A549 (cell line): ENCODE measurements around the gene GNPDA1. TPM values are rescaled to one million over a fixed set of nuclear protein-coding genes. Genes with fewer than 3 reads are reported as not detected.
A peak's percentile ranks its signal among the peaks of the same experiment; 100 is the strongest.

Experiments used
- ATAC-seq, 2 experiments: fragments of 200-7000 bp in 1 of 2; fragments of >200 bp in 1 of 2; cut with Nextera tagmentation in 1 of 2; cut with Tn5 transposase in 1 of 2; 3 replicates each; pipeline versions ENCODE4 v1.8.0 to v1.9.1; 2018 to 2020; ENCODE audit warnings: mild to moderate bottlenecking in 1 of 2, moderate library complexity in 1 of 2
- CTCF ChIA-PET: fragments of 300-600 bp; sonication (Branson Sonifier 250); formaldehyde crosslinking; extraction: SDS; loops from one replicate; lab custom pipeline; 2021; ENCODE audit warnings: antibody characterized with exemption, inconsistent platforms; lab: Yijun Ruan, JAX
- POLR2A ChIA-PET: fragments of 350-600 bp; formaldehyde crosslinking; extraction: SDS; loops from one replicate; lab custom pipeline; 2021; ENCODE audit warnings: antibody characterized with exemption, inconsistent platforms; lab: Yijun Ruan, JAX
- DNase-seq, 2 experiments: peaks; one replicate each; pipeline versions ENCODE4 v3.0.0 to v3.0.0-alpha.2; 2011 to 2016; ENCODE audit warnings: low read depth in 1 of 2, low spot score in 1 of 2
- FAIRE-seq: peaks from 2 replicates; lab custom pipeline; 2011; peaks lifted over from hg19 to GRCh38; lab: Jason Lieb, UNC
- H3K27ac ChIP-seq, 2 experiments: fragments of >200 bp; sonication (Bioruptor Twin); formaldehyde crosslinking; 3 replicates each; pipeline ENCODE4 v1.5.1; 2016 to 2017
- H3K4me1 ChIP-seq: fragments of >200 bp; sonication (Bioruptor Twin); formaldehyde crosslinking; 3 replicates; pipeline ENCODE4 v1.6.1; 2016
- H3K4me2 ChIP-seq: fragments of >200 bp; sonication (Bioruptor Twin); formaldehyde crosslinking; 3 replicates; pipeline ENCODE4 v1.6.1; 2016
- H3K4me3 ChIP-seq: fragments of >200 bp; sonication (Bioruptor Twin); formaldehyde crosslinking; 3 replicates; pipeline ENCODE4 v1.5.1; 2016
- H3K9me3 ChIP-seq: fragments of >200 bp; sonication (Bioruptor Twin); formaldehyde crosslinking; 3 replicates; pipeline ENCODE4 v1.6.1; 2016
- BHLHE40 ChIP-seq: IDR thresholded peaks from 2 replicates; pipeline ENCODE4 v1.6.1; 2012; ENCODE audit warnings: low read depth, low read length, inconsistent platforms
- CEBPB ChIP-seq, 2 experiments: fragments of >200 bp in 1 of 2; sonication (Bioruptor Twin) in 1 of 2; formaldehyde crosslinking in 1 of 2; IDR thresholded peaks; 2 replicates each; pipeline ENCODE4 v1.6.1; 2012 to 2016
- ESRRA ChIP-seq: fragments of 150-350 bp; IDR thresholded peaks from 2 replicates; pipeline ENCODE4 v1.6.1; 2014; ENCODE audit warnings: mild to moderate bottlenecking, low read length, borderline replicate concordance
- NR3C1 ChIP-seq: fragments of >200 bp; sonication (Bioruptor Twin); formaldehyde crosslinking; IDR thresholded peaks from 3 replicates; pipeline ENCODE4 v1.6.1; 2017
- RAD21 ChIP-seq, 2 experiments: fragments of >200 bp in 1 of 2; sonication (Bioruptor Twin) in 1 of 2; formaldehyde crosslinking in 1 of 2; IDR thresholded peaks in 1 of 2; conservative IDR thresholded peaks in 1 of 2; 2 replicates in 1 of 2; 3 replicates in 1 of 2; pipeline ENCODE4 v1.6.1; 2012 to 2018; ENCODE audit warnings: inconsistent platforms in 1 of 2
- RARB ChIP-seq: fragments of 250-450 bp; sonication (Bioruptor Pico); IDR thresholded peaks from 2 replicates; pipeline ENCODE4 v1.8.0; 2021; ENCODE audit warnings: mild to moderate bottlenecking, moderate library complexity
- RFX5 ChIP-seq: fragments of 450-650 bp; IDR thresholded peaks from 2 replicates; pipeline ENCODE4 v1.7.1; 2014; ENCODE audit warnings: antibody characterized with exemption, mild to moderate bottlenecking, moderate library complexity
- SMC3 ChIP-seq: fragments of >200 bp; sonication (Bioruptor Twin); formaldehyde crosslinking; IDR thresholded peaks from 3 replicates; pipeline ENCODE4 v1.6.1; 2018; ENCODE audit warnings: inconsistent platforms
- SREBF2 ChIP-seq: fragments of 450-650 bp; IDR thresholded peaks from 2 replicates; pipeline ENCODE4 v1.6.1; 2014; ENCODE audit warnings: mild to moderate bottlenecking, moderate library complexity
- TFCP2L1 ChIP-seq: fragments of 250-450 bp; sonication (Bioruptor Pico); IDR thresholded peaks from 2 replicates; pipeline ENCODE4 v1.5.0; 2021; ENCODE audit warnings: mild to moderate bottlenecking
- WGBS: methylation state at CpG from one replicate; pipeline ENCODE4 v1.1.6; 2017; ENCODE audit errors: missing lambda C conversion rate; 5-methylcytosine and 5-hydroxymethylcytosine counted together
- polyA plus RNA-seq, 4 experiments: library from polyadenylated mRNA; depleted of rRNA in 3 of 4; stranded (reverse); fragments of >200 nt; fragmentation: RNase III in 1 of 4; extraction: RNeasy Plus Mini Kit Qiagen cat#74134 plus additional on column Dnase treatment in 1 of 4; gene quantifications; 2 replicates in 3 of 4; 3 replicates in 1 of 4; pipeline ENCODE4 v1.2.3, GENCODE V29; 2011 to 2017
- TF ChIP-seq, protein P1 (sequence below): fragments of 250-450 bp; sonication (Bioruptor Pico); IDR thresholded peaks from 2 replicates; pipeline ENCODE4 v1.5.0; 2021; ENCODE audit warnings: mild to moderate bottlenecking, moderate library complexity, borderline replicate concordance
- TF ChIP-seq, protein P2 (sequence below): IDR thresholded peaks from 2 replicates; pipeline ENCODE4 v1.6.1; 2012
- TF ChIP-seq, protein P3 (sequence below): fragments of >200 bp; sonication (Bioruptor Twin); formaldehyde crosslinking; IDR thresholded peaks from 3 replicates; pipeline ENCODE4 v1.5.1; 2016

Gene GNPDA1
- polyA plus RNA-seq, 2 of the 4 experiments (the other 2 are of a cell fraction), result 17.1 to 53.2 TPM

DNA sequence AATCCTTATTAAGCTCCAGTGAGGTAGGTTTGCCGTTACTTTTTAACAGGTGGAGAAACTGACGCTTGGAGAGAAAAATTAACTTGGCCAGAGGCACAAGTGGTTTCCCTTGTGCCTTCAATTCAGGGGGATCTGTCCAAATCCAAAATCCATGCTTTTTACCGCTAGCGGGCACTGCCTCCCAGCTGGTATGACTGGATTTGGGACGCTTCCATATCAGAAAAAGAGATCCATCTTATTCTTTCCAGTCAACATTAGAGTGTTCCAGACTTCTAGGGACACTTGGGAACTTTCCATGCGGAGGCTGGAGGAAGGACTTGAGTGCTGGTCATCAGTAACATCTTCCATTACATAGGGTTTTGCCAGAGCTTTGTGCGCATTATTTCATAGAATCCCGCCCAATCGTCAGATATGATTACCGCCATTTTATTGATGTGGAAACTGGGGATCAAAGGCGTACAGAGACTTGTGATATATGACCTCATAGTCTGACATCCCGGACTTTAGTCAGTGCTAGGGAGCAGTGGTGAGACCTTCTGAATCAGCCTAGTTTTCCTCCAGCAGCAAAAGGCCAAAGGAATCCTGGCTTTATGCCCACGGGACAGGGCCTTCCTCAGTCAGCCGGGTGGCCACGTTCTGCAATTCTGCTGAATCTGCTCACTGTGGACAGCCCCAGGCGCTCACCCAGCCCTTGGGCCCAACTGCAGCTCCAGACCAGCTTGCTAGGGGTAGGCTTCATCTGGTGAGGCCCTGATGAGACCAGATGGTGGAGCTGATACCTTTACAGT lies 1.1 kb upstream of the GNPDA1 start (continued):
- TF ChIP-seq, protein P1, sequence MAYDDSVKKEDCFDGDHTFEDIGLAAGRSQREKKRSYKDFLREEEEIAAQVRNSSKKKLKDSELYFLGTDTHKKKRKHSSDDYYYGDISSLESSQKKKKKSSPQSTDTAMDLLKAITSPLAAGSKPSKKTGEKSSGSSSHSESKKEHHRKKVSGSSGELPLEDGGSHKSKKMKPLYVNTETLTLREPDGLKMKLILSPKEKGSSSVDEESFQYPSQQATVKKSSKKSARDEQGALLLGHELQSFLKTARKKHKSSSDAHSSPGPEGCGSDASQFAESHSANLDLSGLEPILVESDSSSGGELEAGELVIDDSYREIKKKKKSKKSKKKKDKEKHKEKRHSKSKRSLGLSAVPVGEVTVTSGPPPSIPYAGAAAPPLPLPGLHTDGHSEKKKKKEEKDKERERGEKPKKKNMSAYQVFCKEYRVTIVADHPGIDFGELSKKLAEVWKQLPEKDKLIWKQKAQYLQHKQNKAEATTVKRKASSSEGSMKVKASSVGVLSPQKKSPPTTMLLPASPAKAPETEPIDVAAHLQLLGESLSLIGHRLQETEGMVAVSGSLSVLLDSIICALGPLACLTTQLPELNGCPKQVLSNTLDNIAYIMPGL (CRISPR knock-in tag), result no peak
- no peak for TF ChIP-seq ESRRA
- TF ChIP-seq CEBPB (IDR thresholded peaks at IDR 0.05), result no peak
- TF ChIP-seq, protein P2, sequence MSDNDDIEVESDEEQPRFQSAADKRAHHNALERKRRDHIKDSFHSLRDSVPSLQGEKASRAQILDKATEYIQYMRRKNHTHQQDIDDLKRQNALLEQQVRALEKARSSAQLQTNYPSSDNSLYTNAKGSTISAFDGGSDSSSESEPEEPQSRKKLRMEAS, result no peak
- no peak for TF ChIP-seq RARB (CRISPR knock-in tag)
- TF ChIP-seq RFX5, result no peak

DNA sequence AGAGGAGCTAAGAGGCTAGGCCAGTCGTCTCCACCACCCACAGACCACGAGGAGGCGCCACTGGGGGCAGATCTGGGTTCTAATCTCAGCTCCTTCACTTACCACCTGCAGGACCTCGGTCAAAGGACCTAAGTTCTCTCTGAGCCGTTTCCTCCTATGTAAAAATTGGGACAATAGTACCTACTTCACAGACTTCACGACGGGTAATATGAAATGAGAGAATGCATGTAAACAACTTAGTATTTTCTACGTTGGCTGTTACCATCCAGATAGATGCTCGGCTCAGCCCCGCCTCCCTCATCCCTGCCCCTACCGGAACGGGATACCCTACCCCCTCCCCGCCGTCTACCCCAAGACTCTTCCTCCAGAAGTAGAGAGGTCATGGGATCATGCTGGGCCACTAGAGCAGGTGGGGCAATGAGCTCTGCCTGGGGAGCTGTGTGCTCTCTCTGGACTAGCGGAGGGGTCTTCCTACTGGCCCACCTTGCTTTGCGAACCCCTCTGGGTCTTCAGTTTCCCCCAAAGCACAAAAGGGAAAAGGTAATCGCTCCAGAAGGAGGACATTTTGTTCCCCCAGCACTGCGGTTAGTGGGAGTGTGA lies 541 bp downstream of the GNPDA1 start:
- DNase-seq, result peak; percentile 46 to 71
- ATAC-seq, result peak; percentile 48 to 70; a peak in 5 of 6 replicates
- peak overlapping the region; percentile 94 to 95 for H3K27ac ChIP-seq
- peak overlapping the region; percentile 85 for H3K4me2 ChIP-seq
- no peaks in the 10 kb centered on the region for H3K9me3 ChIP-seq
- ChIA-PET POLR2A (interaction anchor here (0.5 to 4.9 kb wide), 10 partner anchors 13 to 692 kb away, joined by 3 to 19 read pairs (median 3); partner anchors contain the start of genes RELL2, RNF14, SPRY4 and TAF7), CTCF (interaction anchor here (0.7 to 13.0 kb wide), 18 partner anchors 9 to 537 kb away, joined by 3 to 97 read pairs (median 4); partner anchors contain the start of genes NDFIP1 and RNF14)
- 7% methylated on average over 18 of the region's 18 CpGs for WGBS
- TF ChIP-seq, protein P3, sequence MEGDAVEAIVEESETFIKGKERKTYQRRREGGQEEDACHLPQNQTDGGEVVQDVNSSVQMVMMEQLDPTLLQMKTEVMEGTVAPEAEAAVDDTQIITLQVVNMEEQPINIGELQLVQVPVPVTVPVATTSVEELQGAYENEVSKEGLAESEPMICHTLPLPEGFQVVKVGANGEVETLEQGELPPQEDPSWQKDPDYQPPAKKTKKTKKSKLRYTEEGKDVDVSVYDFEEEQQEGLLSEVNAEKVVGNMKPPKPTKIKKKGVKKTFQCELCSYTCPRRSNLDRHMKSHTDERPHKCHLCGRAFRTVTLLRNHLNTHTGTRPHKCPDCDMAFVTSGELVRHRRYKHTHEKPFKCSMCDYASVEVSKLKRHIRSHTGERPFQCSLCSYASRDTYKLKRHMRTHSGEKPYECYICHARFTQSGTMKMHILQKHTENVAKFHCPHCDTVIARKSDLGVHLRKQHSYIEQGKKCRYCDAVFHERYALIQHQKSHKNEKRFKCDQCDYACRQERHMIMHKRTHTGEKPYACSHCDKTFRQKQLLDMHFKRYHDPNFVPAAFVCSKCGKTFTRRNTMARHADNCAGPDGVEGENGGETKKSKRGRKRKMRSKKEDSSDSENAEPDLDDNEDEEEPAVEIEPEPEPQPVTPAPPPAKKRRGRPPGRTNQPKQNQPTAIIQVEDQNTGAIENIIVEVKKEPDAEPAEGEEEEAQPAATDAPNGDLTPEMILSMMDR, result peak; percentile 56
- TF ChIP-seq RAD21 (conservative IDR thresholded peaks at IDR 0.05 in 1 of 2, IDR thresholded peaks at IDR 0.05 in 1 of 2) (peak; percentile 34 to 42; a peak in 4 of 5 replicates), SMC3 (peak; percentile 56), BHLHE40 (no peak)
- peaks cover 39% of the 10 kb centered on the region for H3K4me1 ChIP-seq
- no peak for FAIRE-seq
- H3K4me3 ChIP-seq, result peak overlapping the region; percentile 89

DNA sequence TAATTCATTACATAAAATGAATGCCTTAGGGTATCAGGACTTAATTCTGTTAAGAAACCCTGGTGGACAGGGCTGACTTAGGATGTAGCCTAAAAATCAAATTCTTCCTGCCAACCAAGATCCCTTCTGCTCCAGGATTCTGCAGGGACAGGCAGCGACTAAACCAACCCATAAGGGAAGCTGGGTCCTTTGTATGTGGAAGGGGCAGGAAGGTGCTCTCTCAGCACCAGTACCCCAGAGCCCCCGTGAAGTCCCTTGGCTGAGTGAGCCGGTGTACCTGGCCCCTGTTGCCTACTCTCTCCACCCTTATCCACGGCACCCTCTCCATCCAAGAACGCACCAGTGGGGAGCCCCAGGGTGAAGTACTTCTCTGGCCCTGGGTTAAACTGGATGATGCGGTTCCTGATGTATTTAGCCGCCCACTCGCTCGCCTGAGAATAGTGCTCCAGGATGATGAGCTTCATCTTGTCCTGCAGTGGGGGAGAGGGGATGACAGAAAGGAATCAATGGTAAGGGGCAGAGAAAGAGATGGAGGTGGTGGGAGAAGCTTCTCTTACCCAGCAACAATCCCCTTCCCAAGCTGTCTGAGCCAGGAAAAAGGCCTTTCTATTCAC lies 1.1 kb downstream of the GNPDA1 start:
- H3K4me3 ChIP-seq, result peak overlapping the region; percentile 89; the same call in 2 of the 3 replicates
- WGBS, result 96% methylated on average over 9 of the region's 9 CpGs

More for the DNA sequence above, 1.1 kb downstream of the GNPDA1 start:
- TF ChIP-seq SREBF2 (no peak), NR3C1 (no peak), TFCP2L1 (CRISPR knock-in tag) (no peak)
- TF ChIP-seq, protein P1 (CRISPR knock-in tag), result no peak
- TF ChIP-seq, protein P3, result no peak
- H3K4me1 ChIP-seq, result peaks cover 39% of the 10 kb centered on the region
- ChIA-PET POLR2A (interaction anchor here (1.0 to 4.9 kb wide), 3 partner anchors 43 to 131 kb away, joined by 4 to 19 read pairs (median 7); partner anchors contain the start of gene RNF14), CTCF (interaction anchor here (0.7 to 13.0 kb wide), 16 partner anchors 9 to 537 kb away, joined by 3 to 97 read pairs (median 4); partner anchors contain the start of genes NDFIP1 and RNF14)
- H3K27ac ChIP-seq, result peak overlapping the region; percentile 94 to 95; a peak in 4 of 6 replicates
- peak overlapping the region; percentile 85 for H3K4me2 ChIP-seq
- no peak for DNase-seq
- no peak for FAIRE-seq
- no peak for ATAC-seq
- H3K9me3 ChIP-seq, result no peaks in the 10 kb centered on the region
